ENCODE results near the gene NDUFS6. TPM values are rescaled to one million over a fixed set of nuclear protein-coding genes. Genes with fewer than 3 reads are reported as not detected.

NDUFS6 gene
- total and polyA plus RNA-seq, 2 of the 8 experiments (the other 6 are each of a cell fraction or from before 2014, with no cell fraction given), result 72.7 to 191 TPM

GRCh38 chr5:1801967-1802295 lies 724 bp downstream of the NDUFS6 start (continued):
- TF ChIP-seq CHD7 (IDR thresholded peaks at IDR 0.05; ENCODE audit: insufficient replicate concordance, low read length), result no peak
